Neutrophil (primary cell): ENCODE results near the gene DNAH7.

ENCODE experiments used
- H3K27ac ChIP-seq: fragments of 200-600 bp; sonication (generic); 2 replicates; pipeline ENCODE4 v1.5.1; 2016; ENCODE audit warnings: mild to moderate bottlenecking, moderate library complexity
- H3K27me3 ChIP-seq: fragments of 200-600 bp; sonication (generic); 2 replicates; pipeline ENCODE4 v1.6.0; 2016; ENCODE audit warnings: mild to moderate bottlenecking
- H3K36me3 ChIP-seq: fragments of 200-600 bp; sonication (generic); 2 replicates; pipeline ENCODE4 v1.5.1; 2017
- H3K4me1 ChIP-seq, 2 experiments: fragments of 200-600 bp in 1 of 2; sonication (generic) in 1 of 2; 1 replicate in 1 of 2; 2 replicates in 1 of 2; pipeline versions ENCODE4 v1.5.1 to v1.6.1; 2013 to 2016; ENCODE audit warnings: low read depth in 1 of 2, low read length in 1 of 2, mild to moderate bottlenecking in 1 of 2, moderate library complexity in 1 of 2; ENCODE audit not compliant: control insufficient read depth in 1 of 2, insufficient read depth in 1 of 2
- H3K4me3 ChIP-seq, 2 experiments: fragments of 200-600 bp in 1 of 2; sonication (generic) in 1 of 2; 1 replicate in 1 of 2; 2 replicates in 1 of 2; pipeline ENCODE4 v1.5.1; 2013 to 2016; ENCODE audit warnings: low read depth in 1 of 2, low read length in 1 of 2, mild to moderate bottlenecking in 1 of 2, moderate library complexity in 1 of 2
- H3K9me3 ChIP-seq: fragments of 200-600 bp; sonication (generic); 2 replicates; pipeline ENCODE4 v1.5.1; 2016
- CTCF ChIP-seq: fragments of 200-600 bp; sonication (generic); IDR thresholded peaks from 2 replicates; pipeline ENCODE4 v1.5.1; 2016; ENCODE audit warnings: antibody characterized with exemption

DNAH7 gene

DNA sequence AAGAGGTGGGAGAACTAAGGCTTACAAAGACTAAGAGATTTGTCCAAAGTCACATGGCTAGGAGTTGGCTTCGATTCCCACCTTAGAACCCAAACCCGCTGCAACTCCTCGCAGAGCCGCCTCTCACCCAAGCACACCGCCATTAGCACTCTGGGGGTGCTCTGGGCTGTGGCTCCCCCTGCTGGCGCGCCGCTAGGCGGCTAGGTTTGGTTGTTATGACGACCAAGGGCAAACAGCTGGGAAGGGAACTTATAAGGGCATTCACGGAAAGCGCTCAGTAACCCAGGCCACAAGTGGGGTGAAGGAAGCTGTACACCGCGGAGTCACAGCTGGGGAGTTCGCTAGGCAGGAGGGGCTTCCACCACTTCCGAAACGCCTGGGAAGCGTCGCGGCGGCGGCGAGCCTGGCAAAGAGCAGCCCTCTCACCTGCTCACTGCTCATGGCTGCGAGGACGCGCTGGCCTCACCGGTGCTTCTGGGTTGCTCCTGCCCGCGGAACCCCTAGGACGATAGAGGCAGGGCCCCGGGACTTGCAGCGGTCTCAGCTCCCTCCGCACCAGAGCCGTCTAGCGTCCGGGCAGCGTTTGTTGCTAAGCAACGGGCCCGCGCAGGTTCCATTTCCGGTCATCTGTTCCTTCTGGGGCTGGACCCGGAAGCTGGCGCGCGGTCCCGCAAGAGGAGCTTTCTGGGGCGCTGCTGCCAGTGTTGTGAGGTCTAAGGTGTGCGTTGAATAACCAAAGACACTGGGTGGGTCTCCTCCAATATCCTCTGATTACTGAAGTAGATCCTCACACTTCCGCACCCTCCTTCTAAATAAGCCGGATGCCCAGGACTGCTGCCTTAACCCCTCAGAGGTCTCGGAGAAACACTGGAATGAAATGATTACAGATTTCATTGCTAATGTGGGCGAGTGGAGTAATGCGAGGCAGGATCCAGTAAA, at the start of gene DNAH7:
Gene DNAH7, minus strand, starts transcription at position 567 of the 939 bp plus-strand sequence. Its CDS starts 126 bp downstream, at position 441.
- Histone ChIP-seq H3K36me3 (no peaks in the 10 kb centered on the region), H3K4me3 (peak within 1 kb of the TSS; percentile 75 to 81), H3K4me1 (peaks cover 11 to 21% of the 10 kb centered on the region in 2 experiments), H3K9me3 (no peaks in the 10 kb centered on the region), H3K27ac (peak within 1 kb of the TSS; percentile 78), H3K27me3 (no peaks in the 10 kb centered on the region)
- TF ChIP-seq CTCF: peak; percentile 68

GRCh38 chr2:196117214-196117705, 48.6 kb upstream of the DNAH7 start:
- H3K36me3 ChIP-seq: no peaks in the 10 kb centered on the region
- TF ChIP-seq CTCF: no peak
- H3K27me3 ChIP-seq: no peaks in the 10 kb centered on the region
- H3K9me3 ChIP-seq: no peaks in the 10 kb centered on the region
- H3K4me1 ChIP-seq: no peaks in the 10 kb centered on the region
- H3K27ac ChIP-seq: no peak overlapping the region
- H3K4me3 ChIP-seq: no peak overlapping the region

DNA sequence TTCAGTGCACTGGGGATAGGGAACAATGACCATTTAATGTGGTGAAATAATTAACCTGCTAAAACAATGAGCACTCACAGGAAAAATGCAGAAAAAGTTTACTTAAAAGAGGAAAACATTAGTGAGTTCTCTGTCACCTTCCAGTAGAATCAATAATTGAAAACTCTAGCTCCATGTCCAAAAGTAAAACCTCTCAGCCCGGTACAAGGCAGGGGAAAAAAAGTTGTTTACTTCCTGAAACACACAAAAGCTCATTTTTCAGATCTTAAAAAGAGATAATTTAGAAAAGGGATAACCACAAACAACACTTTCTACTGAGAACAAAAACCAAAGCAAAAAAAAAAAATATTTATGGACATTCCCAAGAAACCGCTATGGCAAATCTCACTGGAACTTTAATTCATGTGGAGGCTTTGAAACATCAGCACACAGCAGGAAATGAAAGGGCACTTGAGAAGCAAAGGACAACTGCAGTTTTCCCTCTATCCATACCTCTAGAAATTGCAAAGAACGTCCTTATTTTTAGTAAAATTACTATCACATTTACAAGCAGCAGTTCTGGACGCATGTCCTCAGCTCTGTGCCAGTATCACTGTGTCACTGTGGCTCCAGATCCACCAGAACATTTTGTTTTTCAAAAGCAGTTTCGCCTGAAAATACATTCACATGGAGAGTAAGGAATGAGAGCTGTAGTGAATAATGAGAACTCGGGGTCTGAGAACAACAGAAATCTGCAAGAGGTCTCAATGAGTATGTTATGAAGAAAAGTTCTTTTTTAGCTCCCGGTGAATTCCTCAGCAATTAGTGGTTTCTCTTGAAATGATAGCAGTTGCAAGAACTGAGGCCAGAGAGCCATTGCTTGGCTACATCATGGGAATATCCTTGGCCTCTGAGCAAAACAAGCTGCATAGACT, 44.7 kb upstream of the DNAH7 start:
- TF ChIP-seq CTCF: no peak
- Histone ChIP-seq H3K4me1 (no peaks in the 10 kb centered on the region), H3K27me3 (no peaks in the 10 kb centered on the region), H3K27ac (no peak overlapping the region), H3K36me3 (no peaks in the 10 kb centered on the region), H3K9me3 (no peaks in the 10 kb centered on the region), H3K4me3 (no peak overlapping the region)

DNA sequence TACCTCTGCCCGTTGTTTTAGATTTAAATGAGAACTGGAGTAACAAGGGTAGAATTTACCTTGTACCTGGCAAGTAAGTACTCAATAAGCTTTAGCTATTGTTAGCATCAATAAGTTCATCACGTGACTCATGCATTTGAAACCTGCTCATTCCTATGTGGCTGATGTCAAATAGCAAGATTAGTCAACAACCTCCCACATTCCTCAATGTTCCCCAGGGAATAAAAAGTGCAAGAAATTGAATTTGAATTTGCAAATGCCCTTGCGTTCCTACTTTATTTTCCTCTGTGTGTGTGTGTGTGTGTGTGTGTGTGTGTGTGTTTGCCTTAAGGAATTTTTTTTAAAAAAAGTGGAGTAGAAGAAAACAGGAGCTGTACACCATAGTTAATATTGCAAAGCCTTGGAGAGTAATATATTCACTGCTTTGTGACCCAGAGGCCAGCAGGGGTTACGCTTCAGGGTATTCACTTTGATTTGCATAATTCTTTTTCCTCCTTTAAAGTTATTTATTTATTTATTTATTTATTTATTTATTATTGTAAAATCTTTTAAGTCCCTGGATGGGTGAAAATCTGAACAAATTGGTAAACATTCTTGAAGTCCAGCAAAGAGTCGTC, 43.9 kb upstream of the DNAH7 start:
- Histone ChIP-seq H3K4me1 (no peaks in the 10 kb centered on the region), H3K27me3 (no peaks in the 10 kb centered on the region), H3K9me3 (no peaks in the 10 kb centered on the region), H3K4me3 (no peak overlapping the region), H3K27ac (no peak overlapping the region), H3K36me3 (no peaks in the 10 kb centered on the region)
- TF ChIP-seq CTCF: no peak

DNA sequence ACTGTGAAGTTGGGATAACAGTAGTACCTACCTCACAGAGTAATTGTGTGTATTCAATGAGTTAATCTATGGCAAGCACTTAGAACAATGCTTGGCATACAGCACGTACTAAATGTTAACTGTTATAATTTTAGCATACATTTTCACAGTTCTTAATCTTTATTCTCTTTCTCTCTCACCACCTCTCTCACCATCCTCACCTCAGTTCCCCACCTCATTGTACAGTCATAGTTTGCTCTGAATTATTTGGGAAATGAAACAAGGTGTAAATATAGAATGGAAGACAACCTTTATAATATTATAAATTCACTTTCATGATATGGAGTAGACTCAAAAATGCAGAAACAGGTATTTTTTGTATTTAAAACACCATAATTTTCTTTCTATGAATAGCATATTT, 40.0 kb upstream of the DNAH7 start:
- no peak overlapping the region for H3K4me3 ChIP-seq
- TF ChIP-seq CTCF: no peak
- H3K9me3 ChIP-seq: no peaks in the 10 kb centered on the region
- H3K27me3 ChIP-seq: no peaks in the 10 kb centered on the region
- no peak overlapping the region for H3K27ac ChIP-seq
- no peaks in the 10 kb centered on the region for H3K36me3 ChIP-seq
- H3K4me1 ChIP-seq: no peaks in the 10 kb centered on the region
